NCI-H460 (cell line): ENCODE measurements around the gene ACAA2. TPM values are rescaled to one million over a fixed set of nuclear protein-coding genes. Genes with fewer than 3 reads are reported as not detected.
"Not testable (repeated sequence)": the region's sequence is repeated elsewhere in the genome, so short reads cannot be mapped to it uniquely, and the experiment has no call there.

Experiments
- DNase-seq: peaks from one replicate; pipeline ENCODE4 v3.0.0-alpha.2; 2016; ENCODE audit warnings: low read depth; ENCODE audit errors: extremely low read depth
- total RNA-seq: library from RNA; depleted of rRNA; stranded (reverse); fragments of >200 nt; shearing (Covaris generic); gene quantifications from 2 replicates; pipeline ENCODE4 v1.2.3, GENCODE V29; 2014

ACAA2 gene
- total RNA-seq, 1 experiment from 2014 or later = 84.5 TPM

DNA sequence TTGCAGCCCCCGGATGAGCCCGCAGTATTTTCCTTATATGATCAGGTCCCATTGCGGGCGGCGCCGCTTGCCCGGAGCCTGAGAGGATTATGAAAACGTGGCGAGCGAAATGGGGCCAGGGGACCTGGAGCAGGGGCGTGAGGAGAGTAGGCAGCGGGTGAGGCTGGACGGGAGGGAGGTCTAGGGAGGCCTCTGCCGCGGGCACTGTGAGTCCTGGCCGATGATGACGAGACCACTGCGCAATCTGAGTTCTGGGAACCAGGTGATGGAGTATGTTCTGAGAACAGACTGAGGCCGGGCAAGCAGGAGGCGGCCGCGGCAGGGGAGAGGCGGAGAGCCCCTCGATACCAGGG is 790 bp upstream of the ACAA2 start:
- peak; percentile 40 for DNase-seq

GRCh38 chr18:49813069-49813318 is 339 bp downstream of the ACAA2 start:
- DNase-seq = no peak

- no peak for DNase-seq
These were observed 856 bp downstream of the ACAA2 start for GRCh38 chr18:49812286-49813068.

DNA sequence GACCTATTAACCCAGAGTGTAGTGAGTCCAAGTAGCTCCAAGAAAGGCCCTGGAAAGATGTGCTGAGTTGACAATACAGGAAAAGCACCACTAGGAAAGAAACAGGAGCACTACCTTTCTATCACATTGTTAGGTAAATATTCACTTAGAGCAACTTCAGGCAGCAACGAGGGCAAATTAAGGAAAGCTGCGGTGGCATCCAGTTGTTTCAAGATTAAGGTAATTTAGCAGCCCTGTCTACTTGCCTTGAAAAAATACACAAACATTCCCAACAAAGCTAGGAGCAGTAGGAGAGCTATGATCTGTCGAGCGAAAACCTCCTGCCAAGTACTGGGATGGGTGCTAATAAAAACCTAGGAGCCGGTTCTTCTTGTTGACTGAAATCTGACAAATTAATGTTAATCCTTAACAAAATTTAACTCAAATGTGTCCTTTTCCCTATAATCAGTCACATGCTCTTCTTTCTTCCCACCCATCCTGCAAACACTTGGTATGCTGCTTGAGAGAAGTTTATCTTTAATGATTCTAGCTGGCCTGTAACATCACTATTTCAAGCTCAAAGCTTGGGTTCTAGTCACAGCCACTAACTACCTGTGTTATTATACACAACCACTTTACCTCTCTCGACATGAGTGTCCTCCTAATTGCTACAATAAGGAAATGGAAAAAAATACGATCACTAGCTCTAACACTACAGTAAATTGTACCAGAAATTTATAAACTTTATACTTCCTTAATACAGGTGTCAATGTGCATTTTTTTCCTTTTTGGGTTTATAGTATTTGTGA is 2.0 kb downstream of the ACAA2 start:
- DNase-seq = no peak

DNA sequence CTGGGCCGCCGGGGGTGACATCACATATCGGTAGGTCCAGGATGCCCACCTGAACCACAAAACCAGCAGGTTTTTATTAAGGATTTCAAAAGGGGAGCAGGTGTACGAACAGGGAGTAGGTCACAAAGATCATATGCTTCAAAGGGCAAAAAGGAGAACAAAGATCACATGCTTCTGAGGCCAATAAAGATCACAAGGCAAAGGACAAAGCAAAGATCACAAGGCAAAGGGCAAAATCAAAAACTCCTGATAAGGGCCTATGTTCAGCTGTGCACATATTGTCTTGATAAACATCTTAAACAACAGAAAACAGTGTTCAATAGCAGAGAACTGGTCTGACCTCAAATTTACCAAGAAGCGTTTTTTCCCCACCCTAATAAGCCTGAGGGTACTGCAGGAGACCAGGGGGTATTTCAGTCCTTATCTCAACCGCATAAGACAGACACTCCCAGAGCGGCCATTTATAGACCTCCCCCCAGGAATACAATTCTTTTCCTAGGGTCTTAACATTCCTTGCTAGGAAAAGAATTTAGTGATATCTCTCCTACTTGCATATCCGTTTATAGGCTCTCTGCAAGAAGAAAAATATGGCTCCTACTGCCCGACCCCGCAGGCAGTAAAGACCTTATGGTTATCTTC is 4.7 kb downstream of the ACAA2 start:
- DNase-seq = not testable (repeated sequence)

DNA sequence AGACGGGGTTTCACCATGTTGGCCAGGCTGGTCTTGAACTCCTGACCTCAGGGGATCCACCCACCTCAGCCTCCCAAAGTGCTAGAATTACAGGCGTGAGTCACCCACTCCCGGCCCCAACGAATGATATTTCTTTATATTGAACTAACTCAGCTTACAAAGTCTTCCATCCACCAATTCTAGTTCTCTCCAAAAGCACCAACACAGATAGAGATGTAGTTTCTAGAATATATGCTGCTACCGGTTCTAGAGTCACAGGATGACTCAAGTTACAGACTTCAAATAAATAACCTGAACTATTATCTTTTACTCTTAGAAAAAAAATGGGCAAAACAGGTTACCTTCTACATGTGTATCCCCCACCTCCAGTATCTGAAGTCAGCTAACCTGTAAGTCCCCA is 9.2 kb downstream of the ACAA2 start:
- DNase-seq = no peak

DNA sequence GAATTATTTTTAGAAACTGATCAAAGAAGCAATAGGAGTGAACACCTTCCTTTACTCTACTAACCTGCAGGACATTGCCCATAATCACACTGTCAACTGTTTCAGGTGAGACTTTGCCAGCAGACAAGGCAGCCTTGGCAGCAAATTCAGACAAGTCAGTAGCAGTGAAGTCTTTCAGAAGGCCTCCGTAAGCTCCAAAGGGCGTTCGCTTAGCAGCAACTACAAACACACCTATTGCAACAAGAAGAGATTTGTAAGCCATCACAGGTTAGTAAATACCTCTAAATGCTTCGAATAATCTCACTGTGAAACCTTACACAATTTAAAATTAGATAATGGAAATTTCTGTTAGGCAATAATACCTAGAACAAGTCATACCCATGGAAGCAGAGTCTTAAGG is 10.7 kb downstream of the ACAA2 start:
- DNase-seq = no peak

DNA sequence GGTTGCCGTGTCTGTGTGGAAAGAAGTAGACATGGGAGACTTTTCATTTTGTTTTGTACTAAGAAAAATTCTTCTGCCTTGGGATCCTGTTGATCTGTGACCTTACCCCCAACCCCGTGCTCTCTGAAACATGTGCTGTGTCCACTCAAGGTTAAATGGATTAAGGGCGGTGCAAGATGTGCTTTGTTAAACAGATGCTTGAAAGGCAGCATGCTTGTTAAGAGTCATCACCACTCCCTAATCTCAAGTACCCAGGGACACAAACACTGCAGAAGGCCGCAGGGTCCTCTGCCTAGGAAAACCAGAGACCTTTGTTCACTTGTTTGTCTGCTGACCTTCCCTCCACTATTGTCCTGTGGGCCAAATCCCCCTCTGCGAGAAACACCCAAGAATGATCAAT is 12.8 kb downstream of the ACAA2 start:
- not testable (repeated sequence) for DNase-seq

DNA sequence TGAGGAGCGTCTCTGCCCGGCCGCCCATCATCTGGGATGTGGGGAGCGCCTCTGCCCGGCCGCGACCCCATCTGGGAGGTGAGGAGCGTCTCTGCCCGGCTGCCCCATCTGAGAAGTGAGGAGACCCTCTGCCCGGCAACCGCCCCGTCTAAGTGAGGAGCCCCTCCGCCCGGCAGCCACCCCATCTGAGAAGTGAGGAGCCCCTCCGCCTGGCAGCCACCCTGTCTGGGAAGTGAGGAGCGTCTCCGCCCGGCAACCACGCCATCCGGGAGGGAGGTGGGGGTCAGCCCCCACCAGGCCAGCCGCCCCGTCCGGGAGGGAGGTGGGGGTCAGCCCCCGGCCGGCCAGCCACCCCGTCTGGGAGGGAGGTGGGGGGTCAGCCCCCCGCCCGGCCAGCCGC is 13.5 kb downstream of the ACAA2 start:
- not testable (repeated sequence) for DNase-seq

GRCh38 chr18:49798001-49798400 is 15.3 kb downstream of the ACAA2 start:
- no peak for DNase-seq

DNA sequence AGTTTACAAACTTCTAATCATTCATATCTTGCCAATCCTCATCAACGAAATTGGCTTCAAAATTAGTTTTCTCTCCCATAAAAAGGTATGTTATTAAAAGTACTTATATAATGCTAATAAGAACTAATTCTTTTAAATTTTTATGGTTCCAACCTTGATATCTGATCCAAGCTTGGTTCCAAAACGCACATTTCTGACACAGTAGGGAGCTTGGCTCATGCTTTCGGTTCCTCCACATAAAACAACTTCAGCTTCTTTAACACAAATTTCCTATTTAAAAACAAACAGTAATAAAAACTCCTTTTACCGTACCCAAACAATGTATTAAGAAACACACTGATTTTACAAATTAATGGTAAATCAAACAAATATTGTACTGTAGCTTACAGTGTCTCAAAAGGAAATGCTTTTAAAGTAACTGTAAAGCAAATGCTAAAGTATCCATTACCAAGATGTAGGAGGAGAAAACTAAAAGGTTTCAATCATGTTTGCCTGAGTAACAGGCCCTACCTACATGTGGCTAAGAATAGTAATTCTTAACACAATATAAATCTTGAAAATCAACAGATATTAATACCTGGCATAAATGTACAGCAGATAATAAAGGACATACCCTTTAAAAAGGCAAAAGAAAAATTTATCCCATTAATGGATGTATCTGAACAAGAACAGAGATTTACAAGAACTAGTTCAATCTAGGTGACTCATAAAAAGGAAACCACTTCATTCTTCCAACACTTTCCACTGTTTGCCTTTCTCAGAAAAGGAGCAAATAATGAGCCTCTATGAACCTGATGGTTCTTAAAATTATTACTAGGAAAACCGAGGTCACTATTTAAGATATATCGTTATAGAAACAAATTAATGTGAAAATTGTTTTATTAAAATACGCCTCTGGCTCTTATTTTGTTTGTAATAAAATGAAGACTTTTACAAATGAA is 17.5 kb downstream of the ACAA2 start:
- no peak for DNase-seq

DNA sequence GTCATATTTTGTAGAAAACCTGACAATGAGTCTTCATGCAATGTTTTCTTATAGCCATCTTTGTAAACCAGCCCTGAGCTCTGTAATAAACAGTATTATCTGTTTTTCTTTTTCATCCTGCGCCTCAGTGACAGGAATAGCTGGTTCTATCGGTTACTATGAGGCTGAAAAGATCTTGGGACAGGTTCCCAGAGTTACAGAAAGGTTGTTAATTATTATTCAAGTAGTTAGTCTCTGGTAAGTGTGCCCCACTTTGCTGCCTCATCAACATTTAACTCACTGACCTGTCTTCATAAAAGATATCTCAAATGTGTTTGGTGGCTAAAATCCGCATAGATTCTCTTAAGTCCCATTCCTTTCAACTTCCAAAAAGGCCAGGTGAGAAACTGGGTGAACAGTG is 18.6 kb downstream of the ACAA2 start:
- no peak for DNase-seq

DNA sequence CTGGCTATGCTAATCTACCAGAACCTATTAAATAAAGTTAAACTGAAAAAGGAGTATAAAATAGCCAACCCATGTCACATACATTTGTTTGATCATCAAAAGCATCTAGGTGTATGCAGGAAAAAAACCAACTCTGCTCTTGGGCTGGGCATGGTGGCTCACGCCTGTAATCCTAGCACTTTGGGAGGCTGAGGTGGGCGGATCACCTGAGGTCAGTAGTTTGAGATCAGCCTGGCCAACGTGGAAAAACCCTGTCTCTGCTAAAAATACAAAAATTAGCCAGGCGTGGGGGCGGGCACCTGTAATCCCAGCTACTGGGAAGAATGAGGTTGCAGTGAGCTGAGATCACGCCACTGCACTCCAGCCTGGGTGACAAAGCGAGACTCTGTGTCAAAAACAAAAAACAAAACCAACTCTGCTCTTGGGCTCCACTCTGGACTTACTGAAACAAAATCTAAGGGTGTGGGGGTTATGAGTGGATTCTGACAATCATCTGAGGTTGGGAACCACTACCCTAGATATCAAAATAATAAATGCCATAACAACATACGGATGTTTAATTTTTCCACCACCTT is 23.7 kb downstream of the ACAA2 start:
- DNase-seq = not testable (repeated sequence)

DNA sequence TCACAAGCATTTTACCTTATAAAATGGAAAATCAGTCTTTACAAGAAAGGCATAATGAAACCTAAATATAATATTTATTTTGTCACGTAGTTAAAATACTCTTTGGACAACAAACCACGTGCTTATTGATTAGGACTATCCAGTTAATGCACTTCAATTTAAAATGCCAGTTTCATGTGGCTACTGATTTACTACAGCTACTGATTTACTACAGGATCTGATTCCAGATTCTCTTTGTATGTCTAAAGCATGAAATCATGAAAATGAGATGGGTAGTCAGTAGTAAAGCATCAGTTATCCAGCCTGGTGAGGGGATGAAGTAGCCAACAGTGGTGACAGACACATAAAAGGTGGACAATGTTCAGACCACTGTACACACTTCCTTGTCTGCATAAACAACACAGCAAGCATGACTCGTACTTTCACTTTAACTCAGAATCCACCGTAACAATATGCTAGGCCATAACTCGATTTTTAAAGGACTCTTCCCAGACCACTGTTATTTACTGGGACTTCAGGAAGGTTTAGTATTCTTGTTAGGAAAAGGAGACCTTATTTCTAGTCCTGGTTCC is 24.9 kb downstream of the ACAA2 start:
- DNase-seq = no peak

GRCh38 chr18:49786019-49786720 is 27.2 kb downstream of the ACAA2 start:
- DNase-seq = no peak

GRCh38 chr18:49784427-49785185 is 28.7 kb downstream of the ACAA2 start:
- no peak for DNase-seq

- DNase-seq = not testable (repeated sequence)
These were observed 29.7 kb downstream of the ACAA2 start for GRCh38 chr18:49783631-49784030.

DNA sequence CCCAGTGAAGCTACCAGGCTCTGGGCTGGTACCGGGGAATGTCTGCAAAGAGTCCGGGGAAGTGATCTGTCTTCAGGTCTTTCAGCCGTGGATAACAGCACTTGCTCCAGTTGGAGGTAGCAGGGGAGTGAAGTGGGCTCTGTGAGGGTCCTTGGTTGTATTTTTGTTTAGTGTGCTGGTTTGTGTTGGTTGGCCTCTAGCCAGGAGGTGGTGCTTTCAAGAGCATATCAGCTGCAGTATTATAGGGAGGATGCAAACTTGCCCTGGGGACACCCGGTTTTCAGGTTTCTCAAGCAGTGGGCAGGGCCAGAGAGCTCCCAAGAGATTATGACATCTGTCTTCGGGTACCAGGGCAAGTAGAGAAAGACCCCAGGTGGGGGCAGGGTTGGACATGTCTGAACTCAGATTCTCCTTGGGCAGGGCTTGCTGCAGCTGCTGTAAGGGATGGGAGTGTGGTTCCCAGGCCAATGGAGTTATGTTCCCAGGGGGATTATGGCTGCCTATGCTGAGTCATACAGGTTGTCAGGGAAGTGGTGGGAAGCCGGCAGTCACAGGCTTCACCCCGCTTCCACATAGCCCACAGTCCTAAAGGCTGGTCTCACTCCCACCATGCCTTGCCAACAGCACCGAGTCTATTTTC is 34.4 kb downstream of the ACAA2 start:
- DNase-seq = no peak
